Memory B cell (primary cell): ENCODE measurements around the gene PHF20.
A peak's percentile ranks its signal among the peaks of the same experiment; 100 is the strongest.
"Not testable (repeated sequence)": the region's sequence is repeated elsewhere in the genome, so short reads cannot be mapped to it uniquely, and the experiment has no call there.

Experiments used
- ATAC-seq: fragments of 150-1000 bp; cut with Tn5 transposase; 2 replicates; pipeline ENCODE4 v1.10.0; 2021; ENCODE audit warnings: low read depth, mild to moderate bottlenecking, moderate library complexity
- DNase-seq, 2 donors: peaks; one replicate each; pipeline ENCODE4 v3.0.0; 2022; ENCODE audit warnings: low spot score in 2 of 2
- H3K27ac Mint-ChIP-seq: one replicate; pipeline ENCODE4 v1.8.0; 2022; ENCODE audit warnings: mild to moderate bottlenecking, moderate library complexity, mixed read lengths
- H3K27me3 Mint-ChIP-seq: one replicate; pipeline ENCODE4 v1.8.0; 2022; ENCODE audit warnings: mixed read lengths
- H3K36me3 Mint-ChIP-seq: one replicate; pipeline ENCODE4 v1.8.0; 2022; ENCODE audit warnings: mild to moderate bottlenecking, mixed read lengths
- H3K4me1 Mint-ChIP-seq: one replicate; pipeline ENCODE4 v1.8.0; 2022; ENCODE audit warnings: mixed read lengths
- H3K4me3 Mint-ChIP-seq: one replicate; pipeline ENCODE4 v1.8.0; 2022; ENCODE audit warnings: mild to moderate bottlenecking, moderate library complexity, mixed read lengths
- H3K9me3 Mint-ChIP-seq: one replicate; pipeline ENCODE4 v1.8.0; 2022; ENCODE audit warnings: mixed read lengths

PHF20 gene

DNA sequence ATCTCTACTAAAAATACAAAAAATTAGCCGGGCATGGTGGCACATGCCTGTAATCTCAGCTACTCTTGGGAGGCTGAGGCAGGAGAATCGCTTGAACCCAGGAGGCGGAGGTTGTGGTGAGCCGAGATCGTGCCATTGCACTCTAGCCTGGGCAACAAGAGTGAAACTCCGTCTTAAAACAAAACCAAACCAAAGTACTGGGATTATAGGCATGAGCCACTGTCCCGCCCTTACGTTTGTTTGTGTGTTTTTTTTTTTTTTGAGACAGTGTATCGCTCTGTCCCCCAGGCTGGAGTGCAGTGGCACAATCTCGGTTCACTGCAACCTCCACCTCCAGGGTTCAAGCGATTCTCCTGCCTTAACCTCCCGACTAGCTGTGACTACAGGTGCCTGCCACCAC lies 12.0 kb downstream of the PHF20 start:
- H3K27me3 Mint-ChIP-seq, H3K27ac Mint-ChIP-seq, H3K4me1 Mint-ChIP-seq, H3K9me3 Mint-ChIP-seq, DNase-seq, H3K36me3 Mint-ChIP-seq, ATAC-seq, H3K4me3 Mint-ChIP-seq: not testable (repeated sequence)

DNA sequence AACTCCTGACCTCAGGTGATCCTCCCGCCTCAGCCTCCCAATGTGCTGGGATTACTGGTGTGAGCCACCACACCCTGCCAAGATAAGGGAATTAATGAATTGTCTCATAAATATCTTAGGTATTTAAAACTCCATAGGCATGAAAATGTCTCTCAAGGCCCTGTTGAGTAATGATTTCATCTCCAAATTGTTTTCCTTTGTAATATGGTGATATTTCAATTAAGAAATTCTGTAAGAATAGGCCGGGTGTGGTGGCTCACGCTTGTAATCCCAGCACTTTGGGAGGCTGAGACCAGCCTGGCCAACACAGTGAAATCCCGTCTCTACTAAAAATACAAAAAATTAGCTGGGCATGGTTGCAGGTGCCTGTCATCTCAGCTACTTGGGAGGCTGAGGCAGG lies 13.7 kb downstream of the PHF20 start:
- H3K27me3 Mint-ChIP-seq, H3K9me3 Mint-ChIP-seq, DNase-seq, ATAC-seq, H3K36me3 Mint-ChIP-seq, H3K4me3 Mint-ChIP-seq, H3K27ac Mint-ChIP-seq, H3K4me1 Mint-ChIP-seq: not testable (repeated sequence)

DNA sequence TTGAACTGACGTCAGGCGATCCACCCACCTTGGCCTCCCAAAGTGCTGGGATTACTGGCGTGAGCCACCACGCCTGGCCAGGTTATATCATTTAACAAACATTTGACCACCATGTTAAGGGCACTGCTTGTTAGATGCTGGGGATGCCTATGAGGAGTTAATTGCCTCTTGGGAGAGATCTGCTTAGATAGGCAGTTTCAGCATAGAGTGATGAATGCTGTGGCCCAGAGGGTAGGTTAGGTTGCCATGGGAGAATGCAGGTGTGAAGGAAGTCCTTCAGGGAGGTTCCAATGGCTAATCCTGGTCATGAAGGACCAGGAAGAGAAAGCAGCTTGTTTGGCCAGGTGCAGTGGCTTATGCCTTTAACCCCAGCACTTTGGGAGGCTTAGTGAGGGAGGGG lies 17.0 kb downstream of the PHF20 start:
- H3K4me1 Mint-ChIP-seq = peaks cover 13% of the 10 kb centered on the region
- peak overlapping the region; percentile 48 for H3K27ac Mint-ChIP-seq
- no peak for DNase-seq

DNA sequence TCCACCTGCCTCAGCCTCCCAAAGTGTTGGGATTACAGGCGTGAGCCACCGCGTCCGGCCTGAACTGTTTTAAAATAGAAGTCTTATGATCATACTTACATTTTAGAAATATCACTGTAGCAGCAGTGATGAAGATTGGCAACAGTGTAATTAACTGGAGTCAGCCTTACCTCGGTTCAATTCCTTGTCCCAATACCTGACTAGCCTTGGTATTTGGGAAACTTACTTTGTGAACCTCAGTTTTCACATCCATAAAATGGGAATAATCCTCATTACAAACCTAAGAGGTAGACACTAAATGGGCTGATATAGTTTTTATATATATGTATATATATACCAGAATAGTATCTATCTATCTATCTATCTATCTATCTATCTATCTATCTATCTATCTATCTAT lies 19.3 kb downstream of the PHF20 start:
- no peaks in the 10 kb centered on the region for H3K9me3 Mint-ChIP-seq
- ATAC-seq (no peak), DNase-seq (no peak)
- peaks cover 15% of the 10 kb centered on the region for H3K4me1 Mint-ChIP-seq
- peaks cover 10% of the 10 kb centered on the region for H3K36me3 Mint-ChIP-seq
- H3K27ac Mint-ChIP-seq = peak overlapping the region; percentile 56
- no peaks in the 10 kb centered on the region for H3K27me3 Mint-ChIP-seq
- H3K4me3 Mint-ChIP-seq = no peak overlapping the region

More for the DNA sequence above, 17.0 kb downstream of the PHF20 start:
- ATAC-seq = no peak
- H3K27me3 Mint-ChIP-seq = no peaks in the 10 kb centered on the region
- peaks cover 7% of the 10 kb centered on the region for H3K36me3 Mint-ChIP-seq
- H3K9me3 Mint-ChIP-seq = no peaks in the 10 kb centered on the region
- no peak overlapping the region for H3K4me3 Mint-ChIP-seq

DNA sequence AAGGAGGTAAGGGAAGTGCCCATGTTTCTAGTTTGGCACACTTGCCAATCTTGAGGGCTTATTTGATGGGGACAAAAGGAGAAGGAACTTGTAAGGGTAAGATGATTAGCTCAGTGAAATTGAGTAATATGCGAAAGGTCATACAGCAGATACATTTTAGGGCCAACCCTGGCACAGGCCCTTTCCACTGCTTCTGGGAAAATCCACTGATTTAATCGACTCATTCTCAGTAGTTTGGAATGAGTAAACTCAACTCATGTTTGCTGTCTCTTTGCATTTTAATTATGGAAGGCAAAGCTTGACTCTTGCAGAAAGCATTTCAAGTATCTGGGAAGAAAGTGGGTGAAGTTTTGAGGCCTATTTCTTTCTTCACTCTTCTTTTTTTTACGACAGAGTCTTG lies 20.0 kb downstream of the PHF20 start:
- no peak for DNase-seq
- Mint-ChIP-seq H3K27me3 (no peaks in the 10 kb centered on the region), H3K9me3 (no peaks in the 10 kb centered on the region), H3K4me3 (no peak overlapping the region), H3K36me3 (peaks cover 8% of the 10 kb centered on the region), H3K4me1 (peaks cover 15% of the 10 kb centered on the region), H3K27ac (peak overlapping the region; percentile 56)
- ATAC-seq = no peak

DNA sequence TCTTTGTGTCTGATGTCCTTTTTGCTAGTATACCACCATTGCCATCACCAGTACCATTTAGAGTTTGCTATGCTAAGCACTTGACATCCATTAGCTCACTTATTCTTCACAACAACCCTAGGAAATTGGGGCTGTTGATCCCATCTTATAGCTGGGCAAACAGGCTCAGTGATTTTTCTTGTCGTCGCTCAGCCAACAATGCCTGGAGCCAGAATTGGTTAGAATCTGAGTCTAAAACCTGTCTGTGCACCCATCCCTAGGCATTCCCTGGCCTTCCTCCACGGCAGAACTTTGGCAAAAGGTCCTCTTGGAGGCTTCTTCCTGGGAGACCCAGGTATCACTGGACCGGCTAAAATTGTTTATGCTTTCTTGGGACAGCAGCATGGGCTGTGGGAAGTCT lies 20.9 kb downstream of the PHF20 start:
- Mint-ChIP-seq H3K27ac (peak overlapping the region; percentile 98), H3K27me3 (no peaks in the 10 kb centered on the region), H3K4me1 (peaks cover 15% of the 10 kb centered on the region), H3K9me3 (no peaks in the 10 kb centered on the region), H3K36me3 (peaks cover 8% of the 10 kb centered on the region), H3K4me3 (no peak overlapping the region)
- DNase-seq (no peak), ATAC-seq (no peak)

DNA sequence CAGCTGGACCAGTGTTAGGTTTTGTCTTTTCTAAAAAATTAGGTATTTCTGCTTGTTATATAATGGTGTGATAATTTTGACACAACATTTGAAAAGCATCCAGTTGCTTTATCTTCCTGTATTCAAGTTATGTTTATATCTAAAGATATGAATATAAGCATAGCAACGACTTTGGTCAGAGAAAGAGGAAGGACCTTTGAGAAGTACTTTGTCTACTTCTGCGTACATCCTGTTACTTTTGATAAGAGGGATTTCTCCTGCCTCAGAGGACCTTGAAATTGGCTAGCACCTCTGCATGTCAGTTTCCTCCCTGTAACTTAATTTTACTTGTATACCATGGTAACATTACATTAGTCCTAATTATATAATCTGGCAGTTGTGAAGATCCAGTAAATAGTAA lies 24.8 kb downstream of the PHF20 start:
- peak overlapping the region; percentile 98 for H3K27ac Mint-ChIP-seq
- peak in 1 of 2 donors; percentile 47 for DNase-seq
- no peaks in the 10 kb centered on the region for H3K9me3 Mint-ChIP-seq
- ATAC-seq = peak; percentile 96
- H3K36me3 Mint-ChIP-seq = peaks cover 16% of the 10 kb centered on the region
- no peaks in the 10 kb centered on the region for H3K27me3 Mint-ChIP-seq
- peaks cover 13% of the 10 kb centered on the region for H3K4me1 Mint-ChIP-seq
- peak overlapping the region; percentile 17 for H3K4me3 Mint-ChIP-seq

DNA sequence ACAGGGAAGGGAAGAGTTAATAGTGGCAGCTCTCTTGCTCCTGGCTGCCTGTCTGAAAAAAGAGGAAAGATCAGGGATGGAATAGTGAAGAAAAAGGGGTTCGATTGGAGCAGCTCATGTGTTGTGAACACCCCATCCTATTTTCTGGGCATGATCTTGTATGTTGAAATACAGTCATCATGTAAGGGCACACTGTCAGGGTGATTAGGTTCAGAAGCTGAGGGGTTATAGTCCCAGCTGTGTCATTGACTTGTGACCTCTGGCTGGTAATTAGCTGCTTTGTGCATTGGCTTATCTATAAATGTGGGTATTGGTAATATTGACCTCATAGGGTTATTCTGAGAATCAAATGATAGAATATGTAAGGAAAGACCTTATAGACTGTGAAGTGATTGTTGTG lies 30.1 kb downstream of the PHF20 start:
- peaks cover 18% of the 10 kb centered on the region for H3K36me3 Mint-ChIP-seq
- no peak for ATAC-seq
- H3K4me3 Mint-ChIP-seq = no peak overlapping the region

DNA sequence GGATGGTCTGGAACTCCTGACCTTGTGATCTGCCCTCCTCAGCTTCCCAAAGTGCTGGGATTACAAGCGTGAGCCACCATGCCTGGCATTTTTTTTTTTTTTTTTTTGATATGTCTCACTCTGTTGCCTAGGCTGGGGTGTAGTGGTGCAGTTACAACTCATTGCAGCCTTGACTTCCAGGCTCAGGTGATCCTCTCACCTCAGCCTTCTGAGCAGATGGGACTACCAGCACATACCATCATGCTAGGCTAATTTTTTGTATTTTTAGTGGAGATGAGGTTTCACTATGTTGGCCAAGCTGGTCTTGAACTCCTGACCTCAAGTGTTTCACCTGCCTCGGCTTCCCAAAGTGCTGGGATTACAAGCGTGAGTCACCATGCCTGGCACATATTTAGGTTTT lies 34.3 kb downstream of the PHF20 start:
- Mint-ChIP-seq H3K4me3 (no peak overlapping the region), H3K4me1 (peaks cover 12% of the 10 kb centered on the region), H3K27ac (no peak overlapping the region), H3K9me3 (no peaks in the 10 kb centered on the region), H3K27me3 (no peaks in the 10 kb centered on the region), H3K36me3 (peaks cover 19% of the 10 kb centered on the region)
- no peak for DNase-seq
- no peak for ATAC-seq

More for the DNA sequence above, 30.1 kb downstream of the PHF20 start:
- no peaks in the 10 kb centered on the region for H3K9me3 Mint-ChIP-seq
- H3K27ac Mint-ChIP-seq = peak overlapping the region; percentile 88
- no peak for DNase-seq
- no peaks in the 10 kb centered on the region for H3K27me3 Mint-ChIP-seq
- peaks cover 7% of the 10 kb centered on the region for H3K4me1 Mint-ChIP-seq

DNA sequence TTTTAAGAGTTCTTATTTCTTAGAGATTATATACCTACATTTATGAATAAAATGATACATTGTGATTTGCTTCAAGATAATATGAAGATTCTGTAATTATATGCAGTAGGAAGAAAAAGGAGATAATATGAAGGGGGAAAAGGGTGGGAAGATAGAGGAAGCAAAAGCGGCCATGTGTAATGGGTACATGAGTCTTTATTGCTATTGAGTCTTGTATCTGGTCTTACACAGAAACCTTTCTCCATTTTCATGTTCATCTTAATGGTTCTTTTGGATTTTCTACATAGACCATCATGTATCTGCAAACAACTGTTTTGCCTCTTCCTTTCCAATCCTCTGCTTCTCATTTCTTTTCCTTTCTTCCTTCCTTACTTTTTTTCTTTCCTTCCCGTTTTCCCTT lies 36.1 kb downstream of the PHF20 start:
- H3K27ac Mint-ChIP-seq = peak overlapping the region; percentile 9
- no peaks in the 10 kb centered on the region for H3K27me3 Mint-ChIP-seq
- peaks cover 7% of the 10 kb centered on the region for H3K4me1 Mint-ChIP-seq
- no peak for ATAC-seq
- no peaks in the 10 kb centered on the region for H3K9me3 Mint-ChIP-seq
- no peak overlapping the region for H3K4me3 Mint-ChIP-seq
- no peak for DNase-seq
- peaks cover 10% of the 10 kb centered on the region for H3K36me3 Mint-ChIP-seq

DNA sequence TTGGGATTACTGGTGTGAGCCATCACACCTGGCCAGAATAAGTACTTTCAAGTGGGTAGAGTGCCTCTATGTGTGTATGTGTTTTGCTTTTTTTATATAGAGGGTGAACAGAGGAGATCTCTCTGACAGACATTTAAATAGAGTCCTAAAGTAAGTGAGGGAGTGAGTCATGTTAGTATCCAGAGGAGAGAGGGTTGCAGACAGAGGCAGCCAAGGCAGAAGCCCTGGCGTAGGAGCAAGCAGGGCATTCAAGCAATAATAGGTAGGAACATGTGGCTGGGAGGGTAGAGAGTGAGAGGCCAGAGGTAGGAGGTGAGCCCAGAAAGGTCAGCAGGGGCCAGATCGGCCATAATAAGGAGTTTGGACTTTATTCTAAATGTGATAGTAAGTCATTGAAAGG lies 48.9 kb downstream of the PHF20 start:
- H3K9me3 Mint-ChIP-seq = no peaks in the 10 kb centered on the region
- no peak overlapping the region for H3K27ac Mint-ChIP-seq
- DNase-seq (no peak), ATAC-seq (no peak)
- H3K4me3 Mint-ChIP-seq = no peak overlapping the region
- H3K4me1 Mint-ChIP-seq = peaks cover 18% of the 10 kb centered on the region
- peaks cover 28% of the 10 kb centered on the region for H3K36me3 Mint-ChIP-seq
- no peaks in the 10 kb centered on the region for H3K27me3 Mint-ChIP-seq

DNA sequence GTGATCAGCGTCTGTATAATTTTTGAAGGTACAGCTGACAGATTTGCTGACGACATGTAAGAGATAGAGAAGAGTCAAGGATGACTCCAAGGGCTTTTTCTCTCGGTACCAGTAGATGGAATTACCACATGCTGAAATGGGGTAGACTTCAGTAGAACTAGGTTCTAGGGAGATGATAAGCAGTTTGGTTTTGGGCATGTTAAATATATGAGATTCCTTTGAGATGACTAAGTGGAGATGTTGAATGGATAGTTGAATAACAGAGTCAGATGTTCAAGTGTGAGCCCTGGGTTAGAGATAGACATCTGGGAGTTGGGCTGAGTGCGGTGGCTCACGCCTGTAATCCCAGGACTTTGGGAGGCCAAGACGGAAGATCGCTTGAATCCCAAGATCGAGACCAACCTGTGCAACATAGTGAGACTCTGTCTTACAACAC lies 50.0 kb downstream of the PHF20 start:
- Mint-ChIP-seq H3K4me1 (peaks cover 24% of the 10 kb centered on the region), H3K4me3 (no peak overlapping the region), H3K36me3 (peaks cover 33% of the 10 kb centered on the region), H3K27me3 (no peaks in the 10 kb centered on the region), H3K27ac (peak overlapping the region; percentile 22), H3K9me3 (no peaks in the 10 kb centered on the region)
- DNase-seq = no peak
- ATAC-seq = no peak

DNA sequence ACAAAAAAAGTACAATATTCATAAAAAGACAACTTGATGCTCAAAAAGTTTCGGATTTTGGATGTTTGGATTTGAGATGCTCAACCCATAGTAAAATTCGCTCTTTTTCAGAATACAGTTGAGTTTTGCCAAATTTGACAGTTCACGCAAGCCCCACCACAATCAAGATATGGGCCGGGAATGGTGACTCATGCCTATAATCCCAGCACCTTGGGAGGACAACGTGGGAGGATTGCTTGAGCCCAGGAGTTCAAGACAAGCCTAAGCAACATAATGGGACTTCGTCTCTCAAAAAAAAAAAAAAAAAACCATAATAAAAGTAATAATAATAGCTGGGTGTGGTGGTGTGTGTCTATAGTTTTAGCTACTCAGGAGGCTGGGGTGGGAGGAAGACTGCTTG lies 51.3 kb downstream of the PHF20 start:
- Mint-ChIP-seq H3K9me3 (no peaks in the 10 kb centered on the region), H3K36me3 (peaks cover 33% of the 10 kb centered on the region), H3K27ac (no peak overlapping the region), H3K27me3 (no peaks in the 10 kb centered on the region), H3K4me1 (peaks cover 24% of the 10 kb centered on the region), H3K4me3 (no peak overlapping the region)
- ATAC-seq (no peak), DNase-seq (no peak)

DNA sequence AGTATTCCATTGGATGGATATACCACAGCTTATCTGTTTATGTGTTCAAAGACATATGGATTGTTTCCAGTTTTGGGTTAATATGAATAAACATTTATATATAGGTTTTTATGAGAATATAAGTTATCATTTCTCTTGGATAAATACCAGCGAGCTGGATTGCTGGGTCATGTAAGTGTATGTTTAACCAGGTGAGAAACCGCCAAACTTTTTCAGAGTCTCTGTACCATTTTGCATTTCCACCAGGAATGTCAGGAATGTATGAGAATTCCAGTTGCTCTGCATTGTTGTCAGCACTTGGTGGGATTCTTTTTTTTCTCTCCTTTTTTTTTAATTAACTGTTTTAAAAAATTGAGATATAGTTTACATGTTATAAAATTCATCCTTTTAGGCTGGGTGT lies 52.1 kb downstream of the PHF20 start:
- Mint-ChIP-seq H3K9me3 (no peaks in the 10 kb centered on the region), H3K27me3 (no peaks in the 10 kb centered on the region), H3K4me3 (no peak overlapping the region), H3K4me1 (peaks cover 24% of the 10 kb centered on the region), H3K36me3 (peaks cover 30% of the 10 kb centered on the region), H3K27ac (no peak overlapping the region)
- no peak for DNase-seq
- ATAC-seq = no peak

DNA sequence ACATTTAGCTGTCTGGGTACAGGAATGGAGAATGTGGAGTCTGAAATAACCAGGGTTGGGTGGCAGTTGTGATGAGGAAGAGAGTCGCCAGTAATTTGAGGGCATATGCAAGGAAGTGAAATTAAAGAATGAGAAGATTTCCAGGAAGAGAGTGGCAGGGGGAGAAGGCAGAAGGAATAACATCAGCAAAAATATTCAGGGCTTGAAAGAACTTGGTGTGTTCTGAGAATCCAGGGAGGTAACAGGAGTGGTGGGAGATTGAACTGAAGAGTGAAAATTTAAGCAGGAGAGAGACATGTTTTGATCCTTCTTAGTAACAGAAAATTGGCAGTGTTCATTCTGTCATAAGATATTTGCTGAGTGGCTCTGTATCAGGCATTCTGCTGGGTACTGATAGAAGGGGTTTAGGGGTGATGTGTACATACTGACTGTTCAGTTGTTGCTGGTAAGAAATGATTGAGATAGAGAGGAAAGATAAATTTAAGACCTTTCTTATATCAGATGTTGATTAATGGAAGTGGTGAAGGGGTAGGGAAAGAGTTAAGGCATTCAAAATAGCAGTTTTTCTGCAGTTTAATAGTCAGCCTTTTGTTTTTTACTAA lies 54.7 kb downstream of the PHF20 start:
- peaks cover 2% of the 10 kb centered on the region for H3K9me3 Mint-ChIP-seq
- H3K36me3 Mint-ChIP-seq = peaks cover 32% of the 10 kb centered on the region
- no peaks in the 10 kb centered on the region for H3K27me3 Mint-ChIP-seq

More for the DNA sequence above, 54.7 kb downstream of the PHF20 start:
- Mint-ChIP-seq H3K27ac (peak overlapping the region; percentile 24), H3K4me3 (no peak overlapping the region), H3K4me1 (peaks cover 25% of the 10 kb centered on the region)
- DNase-seq = no peak
- no peak for ATAC-seq
